GM18861 (cell line): ENCODE results near the gene OR5H14.
A peak's percentile ranks its signal among the peaks of the same experiment; 100 is the strongest.
"Not testable (repeated sequence)": the region's sequence is repeated elsewhere in the genome, so short reads cannot be mapped to it uniquely, and the experiment has no call there.

Source experiments
- ATAC-seq: cut with Tn5 transposase; IDR thresholded peaks from one replicate; pipeline ENCODE4 v1.9.1; 2021; ENCODE audit not compliant: unreplicated experiment

Gene OR5H14

DNA sequence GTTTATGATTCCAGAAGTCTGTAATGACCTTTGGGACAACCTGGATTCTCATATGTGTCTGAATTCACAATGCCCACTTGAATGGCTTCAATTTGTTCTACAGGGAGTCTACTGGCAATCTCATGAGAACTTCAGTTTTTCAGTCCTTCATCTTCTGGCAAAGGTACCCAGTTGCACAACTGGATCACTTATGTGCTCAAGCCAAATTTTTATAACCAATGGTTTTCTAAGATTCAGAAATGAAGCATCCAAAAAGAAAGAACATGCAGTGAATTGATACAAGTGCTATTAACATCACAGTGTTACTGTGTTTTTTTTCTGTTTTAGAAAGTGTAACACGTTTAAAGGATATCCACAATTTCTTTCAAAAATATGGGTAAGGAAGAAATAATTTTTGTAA lies at the start of gene OR5H14:
TSS of gene OR5H14 (plus strand) at position 301 of the 400 bp plus-strand sequence. CDS start 1,907 bp downstream, outside the sequence.
- ATAC-seq, result no peak

DNA sequence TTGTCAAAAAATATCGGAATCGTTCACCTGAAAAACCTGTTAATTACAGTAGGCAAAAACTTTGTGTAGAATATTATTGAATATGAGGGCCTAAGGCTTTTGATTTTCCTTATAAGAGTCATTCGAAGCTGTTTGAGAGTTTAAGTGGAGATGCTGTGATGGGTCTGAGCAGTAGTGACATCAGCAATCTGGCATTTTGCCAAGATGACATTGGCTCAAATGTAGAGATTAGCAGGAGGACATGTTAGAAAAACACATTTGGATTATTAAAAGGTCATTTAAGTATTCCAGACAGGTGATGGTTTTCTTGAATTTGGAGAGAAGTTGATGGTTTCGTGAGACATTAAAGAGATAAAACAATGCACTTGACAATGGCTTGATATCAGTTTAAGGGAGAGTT lies 47.4 kb upstream of the OR5H14 start:
- ATAC-seq, result no peak

DNA sequence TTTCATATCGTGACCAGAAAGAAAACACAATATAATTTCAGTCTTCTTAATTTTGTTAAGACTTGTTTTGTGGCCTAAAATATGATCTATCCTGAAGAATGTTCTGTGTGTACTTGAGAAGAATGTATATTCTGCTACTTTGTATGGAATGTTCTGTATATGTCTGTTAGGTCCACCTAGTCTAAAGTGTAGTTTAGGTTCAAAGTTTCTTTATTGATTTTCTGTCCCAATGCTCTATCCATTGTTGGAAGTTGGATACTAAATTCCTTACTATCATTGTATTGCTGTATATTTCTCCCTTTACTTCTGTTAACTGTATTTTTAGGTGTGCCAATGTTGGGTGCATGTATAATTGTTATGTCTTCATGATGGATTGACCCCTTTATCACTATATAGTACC lies 39.1 kb upstream of the OR5H14 start:
- no peak for ATAC-seq

DNA sequence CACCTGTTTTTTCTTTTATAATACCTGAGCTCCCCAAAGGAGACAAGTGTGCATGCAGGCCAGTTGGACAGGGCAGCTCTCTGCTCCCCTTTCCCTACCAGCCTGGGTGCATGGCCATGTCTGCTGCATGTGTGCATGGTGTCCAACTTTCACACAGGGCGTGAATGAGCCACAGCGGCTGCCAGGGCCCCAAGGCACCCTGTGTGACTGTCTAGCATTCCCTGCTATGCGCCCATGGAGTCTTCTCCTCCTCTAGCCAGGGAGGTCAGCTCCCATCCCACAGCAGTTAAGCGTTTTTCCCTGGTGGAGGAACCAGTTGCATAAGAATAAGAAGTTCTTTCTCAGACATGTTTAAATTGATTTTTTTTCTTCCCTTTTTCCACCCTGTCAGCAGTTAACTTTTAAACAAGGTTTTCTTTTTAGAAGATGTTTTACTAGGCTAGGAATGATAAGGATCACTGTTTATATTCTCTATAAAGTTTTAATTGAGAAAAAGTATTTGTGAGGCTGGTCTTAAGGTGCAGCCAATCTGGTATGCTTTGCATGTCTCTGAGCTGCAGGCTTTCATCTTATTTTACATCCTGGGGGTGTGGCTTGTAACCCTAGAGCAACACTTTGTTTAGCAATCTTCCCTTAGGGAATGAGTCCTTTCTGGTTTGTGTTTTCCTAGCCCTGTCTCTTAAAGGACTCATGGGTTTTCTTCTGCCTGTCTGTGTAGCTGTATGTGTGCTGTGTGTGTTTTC lies 37.3 kb upstream of the OR5H14 start:
- no peak for ATAC-seq

DNA sequence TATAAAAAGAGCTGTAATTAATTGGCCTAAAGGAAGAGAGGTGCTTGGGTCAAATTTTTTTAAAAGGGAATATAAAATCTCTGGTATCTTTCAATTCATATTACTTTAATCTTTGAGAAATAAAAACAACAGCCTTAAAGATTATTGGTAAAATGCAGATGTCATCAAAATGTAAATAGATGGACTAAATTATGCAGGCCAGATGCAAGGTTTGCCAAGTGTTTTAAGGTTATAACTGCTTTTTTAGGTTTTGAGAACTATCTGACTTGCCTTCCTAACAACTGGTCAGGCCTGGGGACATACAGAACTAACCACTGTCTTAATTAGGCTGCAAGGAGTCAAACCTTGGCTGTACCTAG lies 36.8 kb upstream of the OR5H14 start:
- ATAC-seq, result no peak

DNA sequence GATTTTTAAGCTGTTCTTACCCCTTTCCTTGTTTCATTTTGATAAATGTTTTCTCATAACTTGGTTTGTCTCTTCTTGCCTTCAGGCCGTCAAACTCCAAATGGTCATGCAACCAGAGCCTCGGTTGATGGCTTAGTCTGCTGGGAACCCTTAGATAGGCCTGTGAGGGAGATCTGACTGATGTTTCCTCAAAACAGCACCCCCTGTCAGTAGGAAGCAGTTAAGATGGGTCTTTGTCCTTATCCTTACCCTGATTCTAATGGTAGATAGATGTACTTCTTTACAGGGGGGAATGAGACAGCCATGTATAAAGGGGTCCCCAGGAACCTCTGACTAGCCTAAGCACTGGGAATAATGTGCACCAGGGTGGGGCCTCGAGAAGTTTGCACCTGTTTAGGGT lies 33.0 kb upstream of the OR5H14 start:
- ATAC-seq, result no peak

DNA sequence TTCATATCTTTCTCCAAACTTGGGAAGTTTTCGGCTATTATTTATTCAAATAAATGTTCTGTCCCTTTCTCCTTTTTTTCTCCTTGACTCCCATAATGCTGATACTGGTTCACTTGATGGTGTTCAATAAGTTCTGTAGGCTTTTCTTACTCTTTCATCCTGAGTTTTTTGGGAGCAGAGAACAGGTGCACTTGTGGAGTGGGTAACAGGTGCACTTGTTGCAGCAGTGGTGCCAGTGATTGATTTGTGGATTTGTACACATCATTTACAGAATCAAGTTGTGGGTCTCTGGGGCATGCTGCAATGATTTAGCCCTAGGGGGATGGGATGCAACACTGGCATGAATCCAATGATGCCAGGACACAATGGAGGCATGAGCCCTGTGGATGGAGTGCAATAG lies 31.6 kb upstream of the OR5H14 start:
- no peak for ATAC-seq

DNA sequence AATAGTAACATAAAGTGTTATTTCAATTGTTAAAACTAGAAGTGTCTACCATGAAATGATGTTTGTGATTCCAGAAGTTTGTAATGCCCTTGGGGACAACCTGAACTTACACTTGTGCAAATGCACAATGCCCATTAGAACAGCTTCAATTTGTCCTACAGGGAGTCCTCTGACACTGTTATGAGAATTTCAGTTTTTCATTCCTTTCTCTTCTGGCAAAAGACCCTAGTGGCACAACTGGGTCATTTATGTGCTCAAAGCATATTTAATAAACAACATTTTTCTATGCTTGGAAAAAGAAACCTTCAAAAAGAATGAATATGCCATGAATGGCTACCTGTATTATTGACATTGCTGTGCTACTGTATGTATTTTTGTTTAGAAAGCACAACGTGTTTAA lies 16.9 kb upstream of the OR5H14 start, which contains the start of gene OR5H1:
TSS of gene OR5H1 (plus strand) at position 301 of the 400 bp plus-strand sequence. CDS start 1,977 bp downstream, outside the sequence.
- no peak for ATAC-seq

DNA sequence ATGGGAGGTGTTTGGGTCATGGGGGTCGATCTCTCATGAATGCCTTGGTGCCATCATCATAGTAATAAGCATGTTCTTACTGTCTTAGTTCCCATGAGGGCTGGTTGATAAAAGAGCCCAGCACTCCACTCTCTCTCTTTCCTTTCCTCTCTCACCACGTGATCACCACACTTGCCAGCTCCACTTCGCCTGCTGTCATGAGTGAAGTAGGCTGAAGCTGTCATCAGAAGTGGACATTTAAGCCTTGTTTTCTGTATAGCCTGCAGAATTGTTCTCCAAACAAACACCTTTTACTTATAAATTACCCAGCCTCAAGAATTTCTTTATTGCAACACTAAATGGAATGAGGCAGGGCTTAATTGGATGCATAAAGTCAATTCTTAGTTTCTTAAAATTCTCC lies 10.6 kb upstream of the OR5H14 start:
- ATAC-seq, result no peak

DNA sequence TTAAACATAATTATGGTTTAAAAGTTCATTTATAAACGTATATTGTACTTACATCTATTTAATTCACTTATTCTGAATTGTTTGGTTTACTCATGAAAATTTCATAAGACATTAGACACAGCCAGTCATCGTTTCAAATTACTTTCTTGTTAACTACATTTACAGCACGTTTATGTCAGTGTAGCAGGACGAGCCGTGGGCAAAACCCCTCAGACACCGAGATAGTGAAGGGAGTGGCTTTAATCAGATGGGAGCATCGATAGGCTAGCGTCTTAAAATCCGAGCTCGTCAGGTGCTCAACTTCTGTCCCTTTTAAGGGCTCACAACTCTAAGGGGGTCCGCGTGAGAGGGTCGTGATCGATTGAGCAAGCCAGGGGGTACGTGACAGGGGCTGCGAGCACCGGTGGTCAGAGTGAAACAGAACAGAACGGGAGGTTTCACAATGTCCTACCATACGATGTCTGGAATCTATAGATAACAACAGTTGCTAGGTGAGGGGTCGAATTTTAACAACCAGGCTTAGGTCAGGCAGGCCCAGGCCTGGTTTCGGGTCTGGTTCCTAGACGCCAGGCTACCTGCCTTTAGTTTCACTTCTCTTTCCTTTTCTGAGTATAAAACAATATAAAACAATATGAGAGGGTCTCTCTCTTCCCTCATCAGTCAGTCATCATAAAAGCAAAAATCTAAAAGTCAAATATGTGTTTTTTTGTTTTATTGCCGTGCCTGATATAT lies 9.3 kb upstream of the OR5H14 start:
- ATAC-seq, result not testable (repeated sequence)

DNA sequence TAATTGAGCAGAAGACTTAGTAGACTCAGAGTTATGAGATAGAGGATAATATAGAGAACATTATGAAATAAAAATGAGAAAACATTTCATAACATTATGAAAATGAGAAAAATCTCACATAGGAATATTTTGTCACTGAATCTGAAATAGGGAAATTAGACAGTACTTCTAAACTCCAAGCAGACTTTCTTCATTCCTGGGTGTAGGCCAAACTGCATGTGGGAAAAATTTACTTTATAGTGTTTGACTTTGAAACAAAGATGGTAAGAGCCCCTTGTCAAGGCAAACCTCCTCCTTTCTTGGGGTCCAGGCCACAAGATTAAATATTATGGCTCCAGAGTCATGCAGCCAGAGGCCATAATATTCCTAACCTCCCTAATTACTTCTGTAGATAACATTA lies 6.7 kb upstream of the OR5H14 start:
- no peak for ATAC-seq

DNA sequence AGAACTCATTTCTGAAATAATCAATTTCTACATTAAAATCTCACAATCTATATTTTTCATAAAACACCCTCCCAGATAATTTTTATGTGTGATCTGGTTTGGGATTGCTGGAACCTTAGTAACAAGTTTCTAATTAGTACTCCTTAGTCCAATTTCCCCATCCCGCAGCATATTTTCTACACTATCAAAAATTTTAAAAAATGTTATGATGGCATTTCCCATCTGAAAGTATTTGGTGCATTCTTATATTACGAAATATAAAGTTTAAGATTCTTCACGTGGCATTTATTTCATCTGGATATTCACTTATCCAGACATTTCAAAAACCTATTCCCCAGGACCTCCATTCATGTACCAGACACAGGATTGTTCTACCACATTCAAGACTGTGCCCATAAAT lies 1.5 kb downstream of the OR5H14 start:
- ATAC-seq, result no peak

DNA sequence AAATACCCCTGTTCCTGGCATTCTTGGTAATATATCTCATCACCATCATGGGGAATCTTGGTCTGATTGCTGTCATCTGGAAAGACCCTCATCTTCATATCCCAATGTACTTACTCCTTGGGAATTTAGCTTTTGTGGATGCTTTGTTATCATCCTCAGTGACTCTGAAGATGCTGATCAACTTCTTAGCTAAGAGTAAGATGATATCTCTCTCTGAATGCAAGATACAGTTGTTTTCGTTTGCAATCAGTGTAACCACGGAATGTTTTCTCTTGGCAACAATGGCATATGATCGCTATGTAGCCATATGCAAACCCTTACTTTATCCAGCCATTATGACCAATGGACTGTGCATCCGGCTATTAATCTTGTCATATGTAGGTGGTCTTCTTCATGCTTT lies 2.2 kb downstream of the OR5H14 start:
- not testable (repeated sequence) for ATAC-seq

DNA sequence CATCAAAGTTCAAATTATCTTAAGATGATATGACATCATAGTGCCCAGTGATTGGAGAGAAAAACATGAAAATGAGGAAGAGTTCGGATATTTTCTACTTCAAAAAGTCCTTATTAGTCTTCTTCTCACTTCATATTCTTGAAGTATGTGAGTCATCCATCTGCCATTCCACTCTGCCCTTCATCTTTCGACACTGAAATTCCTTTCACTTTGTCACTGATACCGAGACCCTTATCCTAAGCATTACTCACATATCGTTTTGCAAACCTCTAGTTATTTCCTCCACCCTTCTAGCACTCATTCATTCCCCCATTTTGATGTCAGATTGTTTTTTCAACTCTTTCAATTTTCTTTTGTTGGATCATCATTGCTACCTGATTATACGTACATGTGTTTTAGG lies 4.0 kb downstream of the OR5H14 start:
- ATAC-seq, result no peak

DNA sequence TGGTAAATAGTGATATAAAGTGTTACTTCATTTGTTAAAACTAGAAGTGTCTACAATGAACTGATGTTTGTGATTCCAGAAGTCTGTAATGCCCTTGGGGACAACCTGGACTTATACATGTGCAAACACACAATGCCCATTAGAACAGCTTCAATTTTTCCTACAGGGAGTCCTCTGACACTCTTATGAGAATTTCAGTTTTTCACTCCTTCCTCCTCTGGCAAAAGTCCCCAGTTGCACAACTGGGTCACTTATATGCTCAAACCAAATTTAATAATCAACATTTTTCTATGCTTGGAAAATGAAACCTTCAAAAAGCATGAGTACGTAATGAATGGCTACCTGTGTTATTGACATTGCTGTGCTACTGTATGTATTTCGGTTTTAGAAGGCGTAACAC lies 19.1 kb downstream of the OR5H14 start, which contains the start of gene OR5H15:
TSS of gene OR5H15 (plus strand) at position 301 of the 400 bp plus-strand sequence. CDS start 2,004 bp downstream, outside the sequence.
- no peak for ATAC-seq

DNA sequence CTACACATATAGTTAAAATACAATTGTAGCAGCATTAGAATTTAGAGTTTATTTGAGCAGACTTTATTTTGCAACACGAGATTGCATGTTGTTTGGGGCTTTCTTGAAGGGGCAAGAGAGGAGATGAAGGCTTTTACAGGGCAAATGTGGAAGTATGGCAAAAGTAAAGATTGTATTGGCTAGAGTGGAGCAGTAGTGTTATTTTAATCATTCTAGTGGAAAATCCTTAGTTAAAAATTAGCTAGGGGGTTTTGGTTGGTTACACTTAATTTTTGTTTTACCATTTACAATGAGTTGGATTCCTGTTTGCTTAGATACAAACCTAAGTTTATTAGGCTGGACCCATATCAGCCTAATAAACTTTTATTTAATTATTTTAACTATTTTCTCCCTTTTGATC lies 23.8 kb downstream of the OR5H14 start:
- ATAC-seq, result no peak

DNA sequence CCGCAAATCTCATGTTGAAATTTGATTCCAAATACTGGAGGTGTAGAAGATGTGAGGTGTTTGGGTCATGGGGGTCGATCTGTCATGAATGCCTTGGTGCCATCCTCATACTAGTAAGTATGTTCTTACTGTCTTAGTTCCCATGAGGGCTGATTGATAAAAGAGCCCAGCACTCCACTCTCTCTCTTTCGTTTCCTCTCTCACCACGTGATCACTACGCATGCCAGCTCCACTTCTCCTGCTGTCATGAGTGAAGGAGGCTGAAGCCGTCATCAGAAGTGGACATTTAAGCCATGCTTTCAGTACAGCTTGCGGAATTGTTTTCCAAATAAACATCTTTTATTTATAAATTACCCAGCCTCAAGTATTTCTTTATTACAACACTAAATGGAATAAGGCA lies 25.3 kb downstream of the OR5H14 start:
- ATAC-seq, result no peak

DNA sequence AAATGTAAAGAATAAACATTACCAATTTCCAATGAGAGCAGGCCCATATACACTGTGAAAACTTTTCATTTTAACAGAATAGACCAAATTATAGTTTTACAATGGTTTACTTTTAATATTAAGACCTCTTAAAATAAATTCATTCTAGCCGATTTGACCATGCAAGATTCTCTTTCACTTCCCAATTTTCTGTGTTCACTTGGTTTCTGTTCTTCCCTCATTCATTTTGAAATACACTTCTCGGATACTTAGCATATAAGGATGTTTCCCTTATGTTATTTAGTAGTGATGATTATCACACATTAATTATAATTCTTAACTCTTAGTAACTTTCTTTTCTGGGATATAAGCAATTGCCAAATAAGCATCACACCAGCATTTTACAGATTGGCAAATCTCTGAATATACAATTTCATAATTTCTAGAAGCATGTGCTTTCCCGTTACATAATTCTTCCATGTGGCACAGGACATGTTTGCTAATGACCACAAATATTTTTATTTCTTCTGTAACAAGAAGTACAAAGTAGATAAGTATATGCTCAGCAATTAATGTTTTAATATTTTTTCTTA lies 33.1 kb downstream of the OR5H14 start:
- ATAC-seq, result no peak

DNA sequence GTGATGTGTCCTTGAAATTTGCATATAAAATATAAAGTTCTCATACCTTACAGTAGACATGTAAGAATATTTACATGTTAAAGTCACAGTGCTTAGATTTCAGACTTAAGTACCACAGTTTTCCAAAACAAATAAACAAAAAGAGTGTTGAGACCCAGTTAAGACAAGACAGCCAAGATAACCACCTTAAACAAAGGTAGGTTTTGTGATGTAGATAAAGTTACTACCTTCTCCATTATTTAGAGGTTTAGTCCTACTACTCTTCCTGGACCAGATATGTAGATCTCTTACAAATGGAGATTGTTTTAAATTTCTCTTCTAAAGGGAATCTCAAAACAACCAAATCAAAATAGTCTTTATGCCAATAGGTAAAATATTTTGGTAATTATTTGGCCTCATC lies 34.9 kb downstream of the OR5H14 start:
- no peak for ATAC-seq

DNA sequence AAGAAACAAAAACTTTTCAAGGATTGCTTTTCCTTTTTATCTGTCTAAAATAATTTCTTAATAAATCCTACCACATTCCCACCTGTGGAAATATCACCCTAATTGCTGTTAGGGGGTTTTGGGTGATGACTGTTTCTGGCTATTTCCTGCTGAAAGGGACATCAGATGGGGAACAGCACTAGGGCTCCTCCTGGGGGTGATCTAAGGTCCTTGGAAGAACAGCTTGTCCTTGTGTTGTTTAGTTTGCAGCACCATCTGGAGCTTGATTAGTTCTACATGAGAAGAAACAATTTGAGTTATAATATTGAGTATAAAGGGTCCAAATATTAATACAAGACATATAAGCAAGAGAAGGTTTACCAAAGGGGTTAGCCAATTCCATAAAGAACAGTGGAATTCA lies 37.9 kb downstream of the OR5H14 start:
- no peak for ATAC-seq

DNA sequence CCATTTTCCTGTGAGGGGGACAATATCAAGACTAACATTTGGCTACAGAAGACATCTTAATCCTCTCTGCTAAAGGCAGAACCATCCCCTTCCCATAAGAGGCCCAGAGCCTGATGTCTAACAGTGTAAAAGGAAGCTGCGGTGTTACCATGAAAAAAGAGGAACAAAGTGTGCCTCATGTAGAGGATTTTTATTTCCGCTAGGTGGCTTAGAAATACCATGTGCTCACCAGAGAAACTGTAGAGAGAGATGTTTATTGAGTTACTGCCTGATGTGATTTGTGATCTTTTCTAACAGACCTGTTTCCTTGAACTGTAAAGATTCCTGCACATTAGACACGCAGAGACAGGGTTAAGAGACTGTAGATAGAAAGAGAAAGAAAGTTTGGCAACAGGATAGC lies 41.3 kb downstream of the OR5H14 start:
- ATAC-seq, result peak; percentile 59

DNA sequence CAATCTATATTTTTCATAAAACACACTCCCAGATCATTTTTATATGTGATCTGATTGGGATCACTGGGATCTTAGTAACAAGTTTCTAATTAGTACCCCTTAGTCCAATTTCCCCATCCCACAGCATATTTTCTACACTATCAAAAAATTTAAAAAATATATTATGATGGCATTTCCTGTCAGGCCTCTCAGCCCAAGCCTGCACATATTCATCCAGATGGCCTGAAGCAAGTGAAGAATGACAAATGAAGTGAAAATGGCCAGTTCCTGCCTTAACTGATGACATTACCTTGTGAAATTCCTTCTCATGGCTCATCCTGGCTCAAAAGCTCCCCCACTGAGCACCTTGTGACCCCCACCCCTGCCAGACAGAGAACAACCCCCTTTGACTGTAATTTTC lies 43.6 kb downstream of the OR5H14 start:
- ATAC-seq, result not testable (repeated sequence)
